Astrocyte of the spinal cord (primary cell): ENCODE data around the gene PEPD.

Experiments used
- DNase-seq: peaks from one replicate; pipeline ENCODE4 v3.0.0; 2011; ENCODE audit warnings: low read depth, low spot score
- H3K4me3 ChIP-seq: 2 replicates; pipeline ENCODE4 v1.5.1; 2011; ENCODE audit warnings: low read depth, mild to moderate bottlenecking, low read length, moderate library complexity
- CTCF ChIP-seq: IDR thresholded peaks from 2 replicates; pipeline ENCODE4 v1.5.1; 2012; ENCODE audit warnings: low read depth, mild to moderate bottlenecking, low read length, inconsistent platforms
- in situ Hi-C: cut with HindIII; loops from 2 replicates; pipeline ENCODE4 v1.10.0; 2017; ENCODE audit warnings: low sequenced_read_pairs

The PEPD gene

GRCh38 chr19:33434069-33434885 lies 87.3 kb downstream of the PEPD start:
- H3K4me3 ChIP-seq, result no peak overlapping the region
- in situ Hi-C loops, result no loop called here
- no peak for DNase-seq
- TF ChIP-seq CTCF, result no peak

- TF ChIP-seq CTCF, result no peak
- no peak for DNase-seq
- in situ Hi-C loops, result no loop called here
Measured at GRCh38 chr19:33432446-33433170, 89.0 kb downstream of the PEPD start.

GRCh38 chr19:33432015-33432414 lies 89.6 kb downstream of the PEPD start:
- in situ Hi-C loops, result no loop called here
- no peak overlapping the region for H3K4me3 ChIP-seq
- no peak for DNase-seq
- no peak for TF ChIP-seq CTCF

More at GRCh38 chr19:33432446-33433170, 89.0 kb downstream of the PEPD start:
- H3K4me3 ChIP-seq, result no peak overlapping the region

GRCh38 chr19:33430674-33431277 lies 90.8 kb downstream of the PEPD start:
- in situ Hi-C loops, result no loop called here
- H3K4me3 ChIP-seq, result no peak overlapping the region
- peak; percentile 62 for DNase-seq
- TF ChIP-seq CTCF, result peak; percentile 93

GRCh38 chr19:33429891-33430673 lies 91.5 kb downstream of the PEPD start:
- no peak for DNase-seq
- in situ Hi-C loops, result no loop called here
- H3K4me3 ChIP-seq, result no peak overlapping the region
- no peak for TF ChIP-seq CTCF

- no peak overlapping the region for H3K4me3 ChIP-seq
- no peak for DNase-seq
- no peak for TF ChIP-seq CTCF
- in situ Hi-C loops, result no loop called here
Measured at GRCh38 chr19:33428627-33429125, 92.9 kb downstream of the PEPD start.
